Neural progenitor cell (in vitro differentiated cells): ENCODE measurements around the gene NDUFS6. TPM values are rescaled to one million over a fixed set of nuclear protein-coding genes. Genes with fewer than 3 reads are reported as not detected.

ENCODE experiments used
- DNase-seq: peaks from one replicate; pipeline ENCODE4 v3.0.0-alpha.2; 2016; ENCODE audit warnings: low spot score
- H2AFZ ChIP-seq: fragments of 200-600 bp; sonication (generic); replicated peaks from 2 replicates; pipeline ENCODE4 v1.6.1; 2016; ENCODE audit warnings: antibody characterized with exemption
- H3F3A ChIP-seq: fragments of 200-600 bp; sonication (generic); 2 replicates; pipeline ENCODE4 v1.6.1; 2016; ENCODE audit warnings: antibody characterized with exemption, low read depth
- H3K27ac ChIP-seq: fragments of 200-600 bp; sonication (generic); 2 replicates; pipeline ENCODE4 v1.5.1; 2016; ENCODE audit warnings: mild to moderate bottlenecking
- H3K27me3 ChIP-seq: fragments of 200-600 bp; sonication (generic); 2 replicates; pipeline ENCODE4 v1.6.1; 2016; ENCODE audit warnings: mild to moderate bottlenecking, moderate library complexity
- H3K36me3 ChIP-seq: fragments of 200-600 bp; sonication (generic); 2 replicates; pipeline ENCODE4 v1.5.1; 2016
- H3K4me1 ChIP-seq: fragments of 200-600 bp; sonication (generic); 2 replicates; pipeline ENCODE4 v1.6.1; 2016; ENCODE audit warnings: mixed run types
- H3K4me2 ChIP-seq: fragments of 200-600 bp; sonication (generic); 2 replicates; pipeline ENCODE4 v1.6.1; 2016
- H3K4me3 ChIP-seq: fragments of 200-600 bp; sonication (generic); 2 replicates; pipeline ENCODE4 v1.5.1; 2016
- H3K79me2 ChIP-seq: fragments of 200-600 bp; sonication (generic); 2 replicates; pipeline ENCODE4 v1.6.1; 2016; ENCODE audit warnings: low read depth
- H3K9ac ChIP-seq: fragments of 200-600 bp; sonication (generic); 2 replicates; pipeline ENCODE4 v1.6.1; 2016
- H3K9me3 ChIP-seq: fragments of 200-600 bp; sonication (generic); 2 replicates; pipeline ENCODE4 v1.5.1; 2016; ENCODE audit warnings: low read depth
- H4K20me1 ChIP-seq: fragments of 200-600 bp; sonication (generic); 2 replicates; pipeline ENCODE4 v1.6.1; 2016; ENCODE audit warnings: low read depth
- H3K27ac Mint-ChIP-seq: 3 replicates; pipeline ENCODE4 v1.8.0; 2021; ENCODE audit warnings: mixed read lengths
- H3K27me3 Mint-ChIP-seq: 2 replicates; pipeline ENCODE4 v1.8.0; 2022; ENCODE audit warnings: low read depth, mild to moderate bottlenecking, inconsistent platforms, moderate library complexity, mixed read lengths; ENCODE audit not compliant: insufficient read depth
- H3K36me3 Mint-ChIP-seq: 3 replicates; pipeline ENCODE4 v1.8.0; 2021; ENCODE audit warnings: mixed read lengths
- H3K4me1 Mint-ChIP-seq: 3 replicates; pipeline ENCODE4 v1.8.0; 2021; ENCODE audit warnings: mixed read lengths
- H3K4me3 Mint-ChIP-seq: 3 replicates; pipeline ENCODE4 v1.8.0; 2021; ENCODE audit warnings: mild to moderate bottlenecking, moderate library complexity, mixed read lengths
- H3K9me3 Mint-ChIP-seq: 3 replicates; pipeline ENCODE4 v1.8.0; 2020; ENCODE audit warnings: mixed read lengths
- CTCF ChIP-seq: fragments of 200-600 bp; sonication (generic); IDR thresholded peaks from 2 replicates; pipeline ENCODE4 v1.5.1; 2017; ENCODE audit warnings: antibody characterized with exemption, mild to moderate bottlenecking
- EZH2 ChIP-seq: fragments of 200-600 bp; sonication (generic); IDR thresholded peaks from 2 replicates; pipeline ENCODE4 v1.6.1; 2017; ENCODE audit warnings: antibody characterized with exemption, mild to moderate bottlenecking, moderate library complexity
- EZH2phosphoT487 ChIP-seq: fragments of 200-600 bp; sonication (generic); IDR thresholded peaks from 2 replicates; pipeline ENCODE4 v1.6.1; 2017; ENCODE audit warnings: antibody characterized with exemption
- total RNA-seq: library from RNA; depleted of rRNA; stranded (reverse); fragments of >200 nt; gene quantifications from 2 replicates; pipeline ENCODE4 v1.2.3, GENCODE V29; 2015; ENCODE audit warnings: low replicate concordance

The NDUFS6 gene
- total RNA-seq, 1 donor from 2014 or later: 54.2 TPM

DNA sequence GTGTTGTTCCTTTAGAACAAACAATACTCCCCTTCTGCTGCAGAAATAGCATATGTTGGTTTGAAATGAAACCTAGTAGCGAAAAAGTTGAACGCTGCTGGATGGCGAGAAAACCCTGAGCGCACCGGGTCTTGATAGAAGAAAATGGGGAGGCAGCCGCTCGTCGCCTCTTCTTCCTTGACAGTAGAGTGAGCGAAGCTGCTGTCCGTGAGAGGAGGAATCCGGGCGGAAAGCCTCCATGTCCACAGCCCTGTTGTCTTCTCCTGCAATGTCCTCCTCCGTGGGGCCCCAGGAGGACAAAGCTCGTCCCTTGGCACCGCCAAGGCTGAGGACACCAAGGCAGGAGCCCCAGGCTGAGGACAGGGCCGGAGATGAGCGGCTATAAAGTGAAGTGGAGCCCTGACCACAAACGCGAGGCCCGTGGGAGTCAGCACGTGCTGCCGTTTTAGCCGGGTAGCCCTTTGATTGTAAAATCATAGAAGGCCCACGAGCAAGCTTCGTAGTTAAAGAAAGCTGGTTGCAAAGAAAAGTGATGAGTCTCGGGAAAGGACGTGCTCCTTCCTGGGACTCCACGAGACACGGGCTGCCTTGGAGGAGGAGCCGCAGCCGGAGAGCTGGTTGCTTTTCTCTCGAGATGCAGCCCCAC, 37.1 kb upstream of the NDUFS6 start:
- no peaks in the 10 kb centered on the region for H3K4me1 ChIP-seq
- H3K4me3 Mint-ChIP-seq: no peak overlapping the region
- no peak overlapping the region for H2AFZ ChIP-seq
- H3K36me3 ChIP-seq: no peaks in the 10 kb centered on the region
- no peaks in the 10 kb centered on the region for H3F3A ChIP-seq
- no peaks in the 10 kb centered on the region for H4K20me1 ChIP-seq
- no peaks in the 10 kb centered on the region for H3K27me3 ChIP-seq
- H3K9me3 ChIP-seq: no peaks in the 10 kb centered on the region
- peaks cover 28% of the 10 kb centered on the region for H3K4me1 Mint-ChIP-seq
- no peak overlapping the region for H3K4me2 ChIP-seq
- H3K9ac ChIP-seq: no peak overlapping the region
- no peak overlapping the region for H3K27ac ChIP-seq
- peaks cover 3% of the 10 kb centered on the region for H3K27me3 Mint-ChIP-seq
- H3K36me3 Mint-ChIP-seq: no peaks in the 10 kb centered on the region
- no peak for TF ChIP-seq EZH2
- no peak for TF ChIP-seq CTCF
- TF ChIP-seq EZH2phosphoT487: no peak
- no peak overlapping the region for H3K27ac Mint-ChIP-seq
- no peaks in the 10 kb centered on the region for H3K79me2 ChIP-seq
- DNase-seq: no peak
- H3K9me3 Mint-ChIP-seq: no peaks in the 10 kb centered on the region
- no peak overlapping the region for H3K4me3 ChIP-seq

- Histone ChIP-seq H3K27me3 (no peaks in the 10 kb centered on the region), H3F3A (no peaks in the 10 kb centered on the region), H3K79me2 (no peaks in the 10 kb centered on the region), H3K36me3 (no peaks in the 10 kb centered on the region), H3K4me1 (no peaks in the 10 kb centered on the region), H4K20me1 (no peaks in the 10 kb centered on the region), H3K9ac (no peak overlapping the region), H3K27ac (no peak overlapping the region), H3K4me2 (no peak overlapping the region), H3K9me3 (no peaks in the 10 kb centered on the region), H2AFZ (no peak overlapping the region), H3K4me3 (no peak overlapping the region)
- no peaks in the 10 kb centered on the region for H3K9me3 Mint-ChIP-seq
- peaks cover 3% of the 10 kb centered on the region for H3K27me3 Mint-ChIP-seq
- H3K4me1 Mint-ChIP-seq: peaks cover 29% of the 10 kb centered on the region
- H3K36me3 Mint-ChIP-seq: no peaks in the 10 kb centered on the region
- no peak for DNase-seq
- H3K27ac Mint-ChIP-seq: no peak overlapping the region
- TF ChIP-seq CTCF (no peak), EZH2phosphoT487 (no peak), EZH2 (no peak)
- H3K4me3 Mint-ChIP-seq: no peak overlapping the region
Observed at GRCh38 chr5:1764606-1764960, 36.6 kb upstream of the NDUFS6 start.

DNA sequence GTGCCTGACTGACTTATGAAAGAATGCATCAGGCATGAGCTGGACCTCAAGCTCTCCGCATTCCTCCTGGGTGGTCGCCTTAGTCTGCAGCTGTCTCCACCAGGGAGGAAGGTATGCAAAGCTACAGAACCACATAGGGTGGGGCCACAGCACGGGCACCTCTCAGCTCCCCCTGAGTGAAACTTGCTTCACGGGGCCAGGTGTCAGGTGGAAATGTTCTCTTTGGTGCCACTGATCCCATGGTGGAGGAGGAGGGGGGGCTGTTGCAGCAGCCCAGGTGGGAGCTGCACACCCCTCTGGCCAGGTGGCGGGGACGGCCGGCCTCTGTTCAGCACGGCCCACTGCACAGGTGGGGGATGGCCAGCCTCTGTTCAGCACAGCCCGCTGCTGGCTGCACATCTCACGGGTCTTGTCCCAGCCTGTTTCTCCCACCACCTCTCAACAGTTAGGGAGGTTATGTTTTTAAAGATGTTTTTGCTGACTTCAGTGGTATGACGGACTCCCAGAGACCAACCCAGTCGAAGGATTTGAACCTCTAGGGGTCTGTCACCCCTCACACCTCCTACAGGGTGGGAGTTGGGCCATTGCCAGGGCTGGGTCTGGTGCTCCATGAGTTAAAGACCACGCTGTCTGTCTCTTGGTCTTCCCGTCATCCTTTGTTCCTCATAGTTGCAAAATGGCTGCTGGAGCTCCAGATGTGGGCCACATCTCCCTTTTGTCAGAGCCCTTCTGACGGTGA, 35.9 kb upstream of the NDUFS6 start:
- Mint-ChIP-seq H3K4me3 (no peak overlapping the region), H3K4me1 (peaks cover 34% of the 10 kb centered on the region), H3K36me3 (no peaks in the 10 kb centered on the region), H3K27ac (no peak overlapping the region), H3K27me3 (peaks cover 3% of the 10 kb centered on the region), H3K9me3 (no peaks in the 10 kb centered on the region)
- Histone ChIP-seq H4K20me1 (no peaks in the 10 kb centered on the region), H3K9me3 (no peaks in the 10 kb centered on the region), H3K36me3 (no peaks in the 10 kb centered on the region), H3K4me2 (no peak overlapping the region), H3F3A (no peaks in the 10 kb centered on the region), H3K27me3 (no peaks in the 10 kb centered on the region), H3K79me2 (no peaks in the 10 kb centered on the region), H2AFZ (no peak overlapping the region), H3K27ac (no peak overlapping the region), H3K4me3 (no peak overlapping the region), H3K4me1 (no peaks in the 10 kb centered on the region), H3K9ac (no peak overlapping the region)
- no peak for DNase-seq
- TF ChIP-seq CTCF: no peak
